Right lung (tissue), 10 donors: ENCODE data around the gene IL17RB. TPM values are rescaled to one million over a fixed set of nuclear protein-coding genes. Genes with fewer than 3 reads are reported as not detected.

ENCODE experiments used
- DNase-seq, 2 donors: peaks; one replicate each; pipeline ENCODE4 v3.0.0-alpha.2; 2013
- long read RNA-seq, 8 donors: transcript quantifications; one replicate each; lab custom pipeline, GENCODE V29; 2026
- polyA plus RNA-seq, 5 donors: library from polyadenylated mRNA; unstranded; fragments of 120-200 nt; gene quantifications; one replicate each; pipeline versions ENCODE4 v1.2.1 to v1.2.3, GENCODE V29; 2013; ENCODE audit warnings: inconsistent platforms in 1 of 5, low replicate concordance in 1 of 5; ENCODE audit not compliant: insufficient read length in 5 of 5, insufficient read depth in 1 of 5

IL17RB gene, protein sequence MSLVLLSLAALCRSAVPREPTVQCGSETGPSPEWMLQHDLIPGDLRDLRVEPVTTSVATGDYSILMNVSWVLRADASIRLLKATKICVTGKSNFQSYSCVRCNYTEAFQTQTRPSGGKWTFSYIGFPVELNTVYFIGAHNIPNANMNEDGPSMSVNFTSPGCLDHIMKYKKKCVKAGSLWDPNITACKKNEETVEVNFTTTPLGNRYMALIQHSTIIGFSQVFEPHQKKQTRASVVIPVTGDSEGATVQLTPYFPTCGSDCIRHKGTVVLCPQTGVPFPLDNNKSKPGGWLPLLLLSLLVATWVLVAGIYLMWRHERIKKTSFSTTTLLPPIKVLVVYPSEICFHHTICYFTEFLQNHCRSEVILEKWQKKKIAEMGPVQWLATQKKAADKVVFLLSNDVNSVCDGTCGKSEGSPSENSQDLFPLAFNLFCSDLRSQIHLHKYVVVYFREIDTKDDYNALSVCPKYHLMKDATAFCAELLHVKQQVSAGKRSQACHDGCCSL
- polyA plus RNA-seq: 10 to 100 TPM in 3 of 5 donors, 1 to 10 TPM in 2; 9.5 to 13.3 (median 11.7) TPM
- long read RNA-seq, donor 1, partial matches to known transcripts: 24 of 30 reads
- long read RNA-seq, donor 1, other reads (novel, unspliced or antisense): 5 of 30 reads
- long read RNA-seq, donor 2, partial matches to known transcripts: 9 of 11 reads
- long read RNA-seq, donor 2, other reads (novel, unspliced or antisense): 0 of 11 reads
- long read RNA-seq, donor 3, partial matches to known transcripts: 11 of 11 reads
- long read RNA-seq, donor 3, other reads (novel, unspliced or antisense): 0 of 11 reads
- long read RNA-seq, donor 4: 0 reads
- long read RNA-seq, donor 5, partial matches to known transcripts: 13 of 16 reads
- long read RNA-seq, donor 5, other reads (novel, unspliced or antisense): 0 of 16 reads
- long read RNA-seq, donor 6, partial matches to known transcripts: 0 of 7 reads
- long read RNA-seq, donor 6, other reads (novel, unspliced or antisense): 7 of 7 reads
- long read RNA-seq, donor 7, partial matches to known transcripts: 0 of 8 reads
- long read RNA-seq, donor 7, other reads (novel, unspliced or antisense): 8 of 8 reads
- long read RNA-seq, donor 8, partial matches to known transcripts: 6 of 6 reads
- long read RNA-seq, donor 8, other reads (novel, unspliced or antisense): 0 of 6 reads

DNA sequence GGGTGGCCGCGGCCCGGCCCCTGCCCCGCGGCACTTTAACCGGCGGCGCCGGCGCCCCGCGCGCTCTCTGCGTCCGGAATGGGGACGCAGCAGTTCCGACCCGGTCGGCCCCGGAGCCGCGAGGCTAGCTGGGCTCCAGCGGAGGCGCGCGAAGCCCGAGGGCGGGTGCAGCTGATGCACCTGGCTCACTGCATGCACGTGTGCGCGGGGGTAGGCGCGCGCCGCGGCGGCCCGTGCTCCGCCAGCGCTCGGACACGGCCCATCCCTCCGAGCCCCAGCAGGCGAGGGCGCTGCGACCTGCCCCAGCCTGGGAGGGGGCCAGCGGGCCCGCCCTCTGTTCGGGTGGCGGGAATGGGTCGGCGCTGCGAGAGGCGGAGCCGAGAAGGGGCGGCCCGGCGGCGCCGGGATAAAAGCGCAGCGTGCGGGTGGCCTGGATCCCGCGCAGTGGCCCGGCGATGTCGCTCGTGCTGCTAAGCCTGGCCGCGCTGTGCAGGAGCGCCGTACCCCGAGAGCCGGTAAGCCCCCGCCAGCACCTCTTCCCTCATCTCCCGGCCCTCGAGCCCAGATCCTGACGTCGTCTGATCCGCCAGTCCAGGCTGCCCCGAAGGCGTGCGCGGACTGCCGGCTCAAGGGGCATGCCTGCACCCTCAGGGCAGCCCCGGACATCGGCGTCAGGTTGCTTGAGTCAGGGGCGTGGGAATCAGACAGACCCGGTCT lies at the start of gene IL17RB, which contains the start of gene CHDH:
Gene IL17RB (plus strand): TSS at position 435 of the 717 bp plus-strand sequence. CDS start 21 bp downstream, at position 456.
Gene CHDH (minus strand): TSS at position 286 of the 717 bp plus-strand sequence. CDS start 22,411 bp downstream, outside the sequence.
- DNase-seq: peak; percentile 45 to 56

DNA sequence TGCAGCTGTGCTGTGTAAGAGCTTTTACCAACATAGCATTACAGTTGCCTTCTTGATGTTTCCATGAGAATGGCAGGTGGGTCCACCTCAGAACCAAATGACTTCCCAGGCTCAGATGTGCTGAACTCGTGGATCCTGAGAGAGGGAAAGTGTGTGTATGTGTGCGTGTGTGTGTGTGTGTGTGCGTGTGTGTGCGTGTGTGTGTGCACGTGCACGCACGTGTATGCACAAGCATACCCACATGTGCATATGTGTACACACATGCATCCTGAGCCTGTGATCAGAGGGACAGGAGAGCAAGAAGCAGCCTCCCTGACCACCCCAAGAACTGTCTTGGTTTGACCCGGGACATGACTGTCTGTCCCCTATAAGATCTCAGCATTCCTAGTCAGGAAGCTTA lies 48.2 kb upstream of the IL17RB start:
- no peak for DNase-seq

DNA sequence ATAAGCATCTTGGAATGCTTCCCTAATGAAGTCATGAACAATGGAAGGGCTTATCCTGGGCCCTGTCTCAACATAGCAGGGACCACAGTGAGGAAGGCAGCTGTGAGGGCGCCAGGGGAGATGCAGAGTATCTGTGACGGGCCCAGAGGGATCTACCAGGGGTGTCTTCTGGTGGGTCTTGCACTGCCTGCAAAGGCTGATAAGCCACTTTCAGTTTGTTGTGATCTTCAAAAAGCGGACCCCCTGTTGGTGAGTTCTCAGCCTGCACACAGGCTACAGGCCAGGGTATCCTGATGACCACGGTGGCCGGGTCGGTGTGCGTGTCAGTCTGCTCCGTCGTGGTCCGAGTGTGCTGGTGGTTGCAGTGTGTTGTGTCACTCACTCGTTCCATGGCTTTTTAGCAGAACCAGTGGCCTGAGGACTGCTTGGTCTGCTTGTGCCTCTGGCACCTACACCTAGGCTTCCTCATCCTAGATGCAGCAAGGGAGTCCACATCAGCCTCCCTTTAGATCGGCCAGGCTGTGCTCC lies 47.0 kb upstream of the IL17RB start:
- no peak for DNase-seq

DNA sequence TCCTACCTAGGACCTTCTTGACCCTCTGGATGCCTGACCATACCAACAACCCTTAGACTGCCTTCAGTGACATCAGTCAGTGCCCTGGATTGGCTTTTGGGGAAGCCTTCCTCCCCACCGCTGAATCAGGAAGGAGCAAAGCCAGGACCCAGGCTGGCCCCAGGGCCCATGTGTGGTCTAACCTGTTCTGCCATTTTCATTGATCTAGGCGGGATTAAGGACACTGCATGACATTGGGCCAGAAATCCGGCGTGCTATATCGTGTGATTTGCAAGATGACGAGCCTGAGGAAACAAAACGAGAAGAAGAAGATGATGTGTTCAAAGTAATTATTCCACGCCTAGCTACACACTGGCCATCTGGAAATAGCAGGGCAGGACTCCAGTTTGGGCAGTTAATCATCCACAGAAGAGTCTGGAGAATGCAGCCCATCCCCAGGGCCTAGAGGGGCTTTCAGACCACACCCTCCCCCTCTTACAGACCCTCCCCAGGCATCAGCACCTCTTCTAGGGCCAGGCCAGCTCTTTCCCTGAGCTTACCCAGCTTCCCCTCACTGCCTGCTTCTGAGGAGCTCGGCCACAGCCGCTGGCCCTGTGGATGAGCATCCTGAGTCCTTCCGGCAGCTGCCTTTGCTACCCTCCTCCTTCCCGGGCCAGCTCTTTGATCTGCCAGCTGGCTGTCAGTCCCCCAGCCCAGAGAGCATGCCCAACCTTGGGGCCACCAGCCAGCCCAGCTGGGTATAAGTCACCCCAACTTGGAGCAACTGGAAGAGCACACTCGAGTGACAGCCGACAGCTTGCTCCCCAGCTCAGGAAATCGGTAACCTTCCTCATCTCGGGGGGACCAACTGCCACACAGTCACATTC lies 46.1 kb upstream of the IL17RB start:
- DNase-seq: no peak

DNA sequence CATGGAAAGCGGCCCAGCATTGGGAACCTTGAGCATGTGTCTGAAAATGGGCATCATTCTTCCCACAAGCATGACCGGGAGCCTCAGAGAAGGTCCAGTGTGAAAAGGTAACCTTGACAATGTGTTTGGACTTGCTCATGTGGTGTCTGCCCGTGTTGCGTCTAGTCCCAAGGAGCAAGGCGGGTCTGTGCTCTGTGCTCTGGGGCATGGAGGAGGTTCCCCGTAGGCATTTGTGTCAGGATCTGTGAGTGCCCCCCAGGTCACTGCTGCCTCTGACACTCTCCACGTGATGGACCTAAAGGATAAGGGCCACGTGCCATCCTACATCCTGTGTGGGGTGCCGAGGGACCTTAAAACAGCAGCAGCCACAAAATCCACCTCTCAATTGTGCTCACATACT lies 45.0 kb upstream of the IL17RB start:
- no peak for DNase-seq

DNA sequence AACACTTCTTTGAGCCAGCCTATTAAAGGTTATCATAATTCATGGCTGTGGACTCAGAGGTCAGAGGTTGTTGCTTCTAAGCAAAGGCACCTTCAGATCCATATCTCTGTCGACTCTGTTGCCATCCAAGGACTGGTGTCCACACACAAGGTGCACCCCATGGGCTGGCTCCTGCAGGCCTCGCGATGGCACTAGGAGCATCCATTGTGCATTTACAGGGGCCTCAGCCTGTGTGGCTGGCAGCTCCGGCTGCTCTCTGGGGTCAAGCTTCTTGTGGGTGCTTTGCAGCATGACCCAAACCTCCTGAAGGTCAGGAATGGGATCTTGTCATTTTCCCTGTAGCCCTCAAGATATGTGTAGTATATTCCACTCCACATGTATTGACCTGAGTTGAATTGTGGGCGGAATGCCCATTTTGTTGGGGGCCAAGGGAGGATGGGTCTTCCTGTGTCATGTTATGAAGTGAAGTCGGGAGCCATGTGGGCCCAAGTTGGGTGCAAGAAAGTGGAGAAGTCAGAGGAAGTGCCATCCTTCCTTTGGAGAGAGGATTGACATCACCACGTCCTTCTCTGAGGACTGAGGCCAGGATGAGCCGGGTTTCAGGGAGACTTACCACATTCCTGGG lies 44.0 kb upstream of the IL17RB start:
- DNase-seq: no peak

DNA sequence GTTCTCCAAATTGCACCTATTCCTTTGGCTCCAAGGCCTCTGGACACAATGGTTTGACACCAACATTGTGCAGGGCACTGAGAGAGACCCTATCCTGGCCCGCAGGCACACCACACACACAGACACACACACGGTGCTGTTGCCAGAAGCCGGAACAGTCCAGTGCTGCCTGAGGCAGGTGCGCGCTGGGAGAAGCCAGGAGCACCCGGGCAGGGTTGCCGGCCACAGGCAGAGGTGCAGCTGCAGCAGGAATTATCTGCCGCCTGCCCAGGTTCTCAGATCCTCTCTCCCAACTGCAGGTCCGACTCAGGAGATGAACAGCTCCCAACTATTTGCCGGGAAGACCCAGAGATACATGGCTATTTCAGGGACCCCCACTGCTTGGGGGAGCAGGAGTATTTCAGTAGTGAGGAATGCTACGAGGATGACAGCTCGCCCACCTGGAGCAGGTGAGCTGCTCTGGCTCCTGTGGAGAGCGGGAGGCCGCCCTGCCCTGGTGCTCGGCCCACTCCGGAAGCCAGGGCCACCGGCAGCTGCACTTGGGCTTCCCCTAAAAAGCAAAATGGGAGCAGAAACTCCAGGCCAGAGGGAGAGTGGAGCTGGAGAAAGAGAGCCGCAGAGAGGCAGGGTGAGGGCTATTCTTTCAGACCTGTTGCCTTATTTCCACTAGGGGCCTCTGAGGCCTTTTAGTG lies 43.1 kb upstream of the IL17RB start:
- no peak for DNase-seq

DNA sequence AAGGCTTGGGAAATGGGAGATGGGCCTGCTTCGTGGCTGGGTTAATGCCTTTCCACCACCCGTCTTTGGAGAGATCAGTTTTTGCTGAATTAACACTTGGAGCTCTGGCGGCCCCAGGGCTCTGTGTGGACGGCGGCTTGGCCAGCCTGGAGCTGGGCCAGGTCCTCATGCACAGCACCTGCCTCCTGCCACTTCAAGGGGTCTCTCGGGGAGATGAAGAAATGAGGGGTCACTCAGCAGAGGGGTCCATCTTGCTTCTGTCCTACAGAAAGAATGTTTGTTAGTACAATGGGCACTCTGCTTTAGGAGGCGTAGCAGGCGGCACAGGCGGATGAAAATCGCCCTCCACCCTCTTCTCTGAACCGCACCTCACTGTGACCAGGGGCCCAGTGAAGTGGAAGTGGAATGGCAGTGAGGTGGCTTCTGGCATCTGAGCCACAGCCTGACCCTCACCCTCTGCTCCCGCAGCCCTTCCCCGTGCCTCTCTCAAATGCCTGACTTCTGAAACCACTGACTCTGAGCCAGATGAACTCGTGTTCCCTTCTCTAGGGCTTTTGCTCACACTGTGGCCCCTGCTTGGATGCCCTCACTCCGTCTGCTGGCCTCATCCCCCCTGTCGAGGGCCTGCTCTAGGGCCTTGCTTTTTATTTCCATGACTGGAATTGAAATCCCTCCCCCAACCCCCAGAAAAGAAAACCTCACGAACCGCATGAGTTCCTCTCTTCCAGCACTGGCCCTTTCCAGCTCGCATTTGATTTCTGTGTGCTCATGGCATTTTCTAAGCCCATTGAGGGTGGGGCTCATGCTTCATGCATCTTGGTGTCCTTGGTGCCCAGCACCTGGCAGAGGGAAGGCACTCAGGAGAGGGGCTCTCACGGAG lies 42.3 kb upstream of the IL17RB start:
- no peak for DNase-seq

DNA sequence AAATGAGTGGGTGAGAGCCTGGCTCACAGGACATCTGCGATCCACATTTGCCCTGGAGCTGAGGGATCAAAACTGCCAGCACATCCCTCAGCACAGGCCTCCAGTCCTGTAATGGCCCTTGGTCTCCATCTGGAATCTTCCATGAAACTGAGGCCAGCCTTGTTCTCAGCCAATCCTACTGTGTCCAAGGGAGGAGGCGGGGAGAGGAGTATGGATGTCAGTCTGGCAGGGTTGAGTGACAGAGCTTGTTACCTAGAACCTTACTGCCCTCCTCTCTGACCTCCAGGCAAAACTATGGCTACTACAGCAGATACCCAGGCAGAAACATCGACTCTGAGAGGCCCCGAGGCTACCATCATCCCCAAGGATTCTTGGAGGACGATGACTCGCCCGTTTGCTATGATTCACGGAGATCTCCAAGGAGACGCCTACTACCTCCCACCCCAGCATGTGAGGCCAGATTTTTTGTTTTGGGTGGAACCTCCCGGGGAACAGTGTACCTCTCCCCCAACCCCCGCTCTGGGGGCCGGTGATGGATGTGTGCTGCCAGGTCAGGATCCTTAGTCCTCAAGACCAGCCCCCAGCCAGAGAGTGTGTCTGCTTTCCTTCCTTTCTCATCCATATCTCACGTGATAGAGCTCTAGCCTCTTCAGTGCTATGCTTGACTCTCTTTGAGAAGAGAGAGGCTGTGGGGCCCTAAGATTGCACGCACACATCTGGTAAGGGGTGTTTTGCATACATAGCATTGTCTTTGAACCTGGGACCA lies 41.5 kb upstream of the IL17RB start:
- no peak for DNase-seq

DNA sequence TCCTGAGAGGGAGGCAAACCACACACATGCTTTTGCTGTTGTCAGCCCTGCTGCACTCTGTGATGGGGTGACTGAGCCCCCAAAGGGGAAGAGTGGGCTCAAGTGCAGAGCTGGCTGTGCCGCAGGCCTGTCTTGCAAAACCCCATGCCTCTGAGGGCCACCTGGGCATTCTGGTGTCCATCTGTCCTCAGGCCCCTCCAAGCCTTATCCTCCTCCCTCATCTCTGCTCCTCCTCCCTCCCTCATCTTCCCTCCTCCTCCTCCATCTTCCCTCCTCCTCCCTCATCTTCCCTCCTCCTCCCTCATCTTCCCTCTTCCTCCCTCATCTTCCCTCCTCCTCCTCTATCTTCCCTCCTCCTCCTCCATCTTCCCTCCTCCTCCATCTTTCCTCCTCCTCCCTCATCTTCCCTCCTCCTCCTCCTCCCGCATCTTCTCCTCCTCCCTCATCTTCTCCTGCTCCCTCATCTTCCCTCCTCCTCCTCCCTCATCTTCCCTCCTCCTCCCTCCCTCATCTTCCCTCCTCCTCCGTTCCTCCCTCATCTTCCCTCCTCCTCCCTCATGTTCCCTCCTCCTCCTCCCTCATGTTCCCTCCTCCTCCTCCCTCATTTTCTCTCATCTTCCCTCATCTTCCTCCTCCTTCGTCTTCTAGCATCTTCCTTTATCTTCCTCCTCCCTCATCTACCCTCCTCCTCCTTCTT lies 40.8 kb upstream of the IL17RB start:
- DNase-seq: no peak

DNA sequence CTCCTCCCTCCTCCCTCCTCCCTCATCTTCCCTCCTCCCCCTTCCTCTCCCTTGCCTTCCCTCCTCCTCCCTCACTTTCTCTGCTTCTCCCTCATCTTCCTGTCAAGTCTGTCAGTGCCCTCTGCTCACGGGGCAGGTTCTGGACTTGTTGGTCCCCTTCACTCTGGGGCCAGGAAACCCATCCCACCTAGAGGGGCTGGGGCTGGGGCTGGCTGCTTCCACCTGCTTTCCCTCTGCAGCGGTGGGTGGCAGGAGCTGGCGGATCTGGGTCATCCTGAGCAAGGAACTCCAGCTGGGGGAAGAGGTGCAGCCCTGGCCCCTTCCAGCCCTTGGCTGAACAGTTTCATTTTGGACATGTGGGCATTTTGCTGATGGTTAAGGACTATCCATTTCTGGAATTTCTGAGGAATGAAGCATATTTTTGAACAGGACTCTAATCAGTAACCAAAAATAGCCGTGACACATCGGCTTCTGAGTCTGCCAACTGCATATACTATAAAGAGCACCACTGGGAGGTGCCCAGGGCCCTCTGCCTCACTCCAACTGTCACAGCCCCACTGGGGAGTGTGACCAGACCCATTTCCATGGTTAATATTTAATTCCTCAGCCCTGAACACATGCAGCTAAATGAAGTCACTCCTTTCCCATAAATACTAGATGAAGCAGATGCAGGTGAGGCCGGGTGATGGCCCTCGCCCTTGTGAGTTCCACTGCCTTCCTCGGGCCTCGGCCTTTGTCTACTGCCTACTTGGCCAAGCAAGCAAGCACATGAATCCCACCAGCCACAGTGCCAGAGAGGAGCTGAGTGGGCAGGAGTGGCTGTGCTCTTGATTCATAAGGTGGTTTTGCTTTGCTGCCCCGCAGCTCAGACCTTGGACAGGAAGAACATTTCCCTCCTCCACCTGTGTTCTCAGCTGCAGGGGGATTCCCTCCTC lies 39.9 kb upstream of the IL17RB start:
- no peak for DNase-seq

DNA sequence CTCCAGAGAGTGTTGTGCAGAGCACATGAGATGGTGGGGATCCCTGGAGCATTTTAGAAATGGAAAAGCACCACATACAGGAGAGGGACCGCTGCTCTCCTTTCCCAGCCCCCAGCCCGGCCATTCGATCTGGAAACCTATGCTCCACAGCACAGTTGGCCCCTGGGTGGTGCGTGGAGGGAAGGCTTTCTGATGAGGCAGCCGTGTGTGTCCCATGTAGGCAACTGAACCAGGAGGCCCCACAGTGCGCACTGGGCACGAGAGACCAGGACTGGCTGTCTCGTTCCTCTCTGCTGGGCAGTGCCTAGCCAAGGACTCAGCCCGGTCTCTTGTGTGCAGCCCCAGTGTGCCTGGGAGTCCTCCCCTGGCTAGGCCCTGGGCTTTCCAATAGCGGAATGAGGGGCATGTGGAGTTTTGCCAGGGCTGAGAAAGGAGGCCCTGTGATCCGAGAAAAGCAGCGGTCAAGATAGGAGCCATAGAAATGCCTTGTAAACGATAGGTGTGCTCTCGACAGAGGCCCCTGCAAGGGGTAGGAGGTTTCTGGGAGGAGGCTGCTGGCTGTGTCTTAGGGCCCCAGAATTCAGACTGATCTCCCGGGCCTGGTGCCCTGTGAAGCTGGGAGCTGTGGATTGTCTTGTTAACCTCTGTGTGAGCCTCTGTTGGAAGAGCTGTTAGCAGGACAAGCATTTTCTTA lies 39.1 kb upstream of the IL17RB start:
- no peak for DNase-seq

DNA sequence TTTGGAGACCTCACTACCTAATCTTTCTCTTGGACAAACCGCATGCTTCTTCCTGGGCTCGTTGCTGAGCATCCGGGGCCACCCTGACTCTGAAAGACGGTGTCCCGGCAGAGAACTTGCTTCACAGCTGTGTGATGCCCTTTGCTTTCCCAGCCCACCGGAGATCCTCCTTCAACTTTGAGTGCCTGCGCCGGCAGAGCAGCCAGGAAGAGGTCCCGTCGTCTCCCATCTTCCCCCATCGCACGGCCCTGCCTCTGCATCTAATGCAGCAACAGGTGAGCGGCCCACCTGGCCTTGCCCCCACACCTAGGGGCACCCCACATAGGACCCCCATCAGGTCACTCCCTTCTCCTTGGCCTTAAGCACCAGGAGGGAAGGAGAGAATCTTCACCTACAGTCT lies 37.9 kb upstream of the IL17RB start:
- DNase-seq: no peak

DNA sequence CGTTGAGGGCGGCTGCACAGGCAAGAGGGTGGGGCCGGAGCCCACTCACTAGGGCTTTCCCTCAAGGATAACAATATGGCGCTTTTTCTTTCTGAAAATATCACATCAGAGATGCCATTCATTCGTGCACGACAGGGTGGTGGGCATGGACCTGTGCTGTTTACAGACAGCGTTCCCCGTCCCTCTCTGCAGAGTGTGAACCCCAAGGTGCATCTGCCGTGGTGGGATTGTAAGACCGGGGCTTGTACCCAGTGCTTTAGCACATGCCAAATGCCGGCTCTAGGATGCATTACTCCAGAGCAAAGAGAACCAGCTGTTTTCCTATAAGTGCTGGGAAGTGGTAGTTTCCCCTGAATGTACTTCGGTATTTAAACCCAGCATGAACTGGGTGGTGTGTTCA lies 37.1 kb upstream of the IL17RB start:
- no peak for DNase-seq
